GM12878 (cell line): Measurements from ENCODE around the gene NRTN. TPM values are rescaled to one million over a fixed set of nuclear protein-coding genes. Genes with fewer than 3 reads are reported as not detected.

Source experiments
- ATAC-seq: fragments of 200-7000 bp; cut with Tn5 transposase; 3 replicates; pipeline ENCODE4 v1.9.1; 2020; ENCODE audit warnings: mild to moderate bottlenecking, moderate library complexity
- BruUV-seq: library from RNA; stranded (reverse); fragments of 400-500 nt; replicated peaks from 2 replicates; lab custom pipeline; 2021; lab: Mats Ljungman, UMichigan
- CTCF ChIA-PET: fragments of 300-600 bp; sonication (Branson Sonifier 250); formaldehyde crosslinking; extraction: SDS; loops from one replicate; lab custom pipeline; 2021; ENCODE audit warnings: inconsistent platforms; lab: Yijun Ruan, JAX
- POLR2A ChIA-PET: fragments of 350-600 bp; formaldehyde crosslinking; extraction: SDS; loops from one replicate; lab custom pipeline; 2021; ENCODE audit warnings: inconsistent platforms; lab: Charles Lee
- RAD21 ChIA-PET: fragments of 300-600 bp; sonication (Branson Sonifier 250); formaldehyde crosslinking; loops from one replicate; lab custom pipeline; 2023; ENCODE audit warnings: antibody characterized with exemption; ENCODE audit not compliant: unreplicated experiment; lab: Charles Lee
- SMC1A ChIA-PET: fragments of 300-600 bp; sonication (Branson Sonifier 250); formaldehyde crosslinking; loops from one replicate; lab custom pipeline; 2023; ENCODE audit not compliant: unreplicated experiment, uncharacterized antibody; lab: Charles Lee
- DNase-seq: peaks from one replicate; pipeline ENCODE4 v3.0.0-alpha.2; 2011; ENCODE audit warnings: low read depth, low spot score
- FAIRE-seq: peaks from 3 replicates; lab custom pipeline; 2011; peaks lifted over from hg19 to GRCh38; lab: Jason Lieb, UNC
- H2AFZ ChIP-seq: 2 replicates; pipeline ENCODE4 v1.6.0; 2011; ENCODE audit warnings: low read depth, low read length, control low read depth; ENCODE audit not compliant: control insufficient read depth
- H3K27ac ChIP-seq: 2 replicates; pipeline ENCODE4 v1.5.1; 2011; ENCODE audit warnings: control low read depth; ENCODE audit not compliant: control insufficient read depth, insufficient read depth
- H3K27me3 ChIP-seq, 2 experiments: replicated peaks in 1 of 2; 2 replicates each; pipeline versions ENCODE4 v1.6.0 to v1.6.1; 2011; ENCODE audit warnings: low read length in 1 of 2; ENCODE audit not compliant: control insufficient read depth in 2 of 2, insufficient read depth in 2 of 2
- H3K36me3 ChIP-seq, 2 experiments: 2 replicates each; pipeline ENCODE4 v1.5.1; 2011; ENCODE audit warnings: low read length in 1 of 2; ENCODE audit not compliant: control insufficient read depth in 2 of 2, insufficient read depth in 2 of 2
- H3K4me1 ChIP-seq: 2 replicates; pipeline ENCODE4 v1.6.1; 2011; ENCODE audit warnings: mild to moderate bottlenecking, low read length, moderate library complexity, mixed read lengths; ENCODE audit not compliant: control insufficient read depth, insufficient read depth
- H3K4me2 ChIP-seq: 2 replicates; pipeline ENCODE4 v1.6.0; 2011; ENCODE audit warnings: control low read depth; ENCODE audit not compliant: control insufficient read depth, insufficient read depth
- H3K4me3 ChIP-seq: fragments of 200-600 bp; sonication (generic); 2 replicates; pipeline ENCODE4 v1.5.1; 2016
- H3K79me2 ChIP-seq: 2 replicates; pipeline ENCODE4 v1.6.0; 2011; ENCODE audit warnings: low read length; ENCODE audit not compliant: control insufficient read depth, insufficient read depth
- H3K9ac ChIP-seq: 2 replicates; pipeline ENCODE4 v1.8.0; 2011; ENCODE audit warnings: low read length, control low read depth, mixed read lengths; ENCODE audit not compliant: control insufficient read depth, insufficient read depth
- H3K9me3 ChIP-seq: replicated peaks from 3 replicates; pipeline ENCODE4 v1.5.1; 2011; ENCODE audit warnings: mild to moderate bottlenecking, low read length; ENCODE audit not compliant: control insufficient read depth, insufficient read depth
- H4K20me1 ChIP-seq: 2 replicates; pipeline ENCODE4 v1.6.0; 2011; ENCODE audit not compliant: control insufficient read depth, insufficient read depth
- BACH1 ChIP-seq: fragments of 450-650 bp; IDR thresholded peaks from 2 replicates; pipeline ENCODE4 v1.6.1; 2017; ENCODE audit warnings: mild to moderate bottlenecking, borderline replicate concordance
- CHD1 ChIP-seq: IDR thresholded peaks from 2 replicates; pipeline ENCODE4 v1.6.1; 2012; ENCODE audit warnings: low read depth, low read length, improper control_type of control experiment
- ESRRA ChIP-seq: IDR thresholded peaks from 2 replicates; pipeline ENCODE4 v1.6.1; 2012; ENCODE audit warnings: mild to moderate bottlenecking, low read length, improper control_type of control experiment
- ETV6 ChIP-seq, 2 experiments: fragments of 450-650 bp in 1 of 2; IDR thresholded peaks in 1 of 2; conservative IDR thresholded peaks in 1 of 2; 2 replicates each; pipeline ENCODE4 v1.6.1; 2014; ENCODE audit warnings: antibody characterized with exemption in 1 of 2, borderline replicate concordance in 1 of 2, low read depth in 1 of 2, mild to moderate bottlenecking in 1 of 2, moderate library complexity in 1 of 2
- EZH2 ChIP-seq: IDR thresholded peaks from 2 replicates; pipeline ENCODE4 v1.6.1; 2012; ENCODE audit warnings: low read depth, mild to moderate bottlenecking, control low read depth, inconsistent platforms, low read length, borderline replicate concordance; ENCODE audit not compliant: control insufficient read depth
- GABPA ChIP-seq: IDR thresholded peaks from 2 replicates; pipeline ENCODE4 v1.6.1; 2014; ENCODE audit warnings: antibody characterized with exemption, low read depth, mild to moderate bottlenecking, inconsistent platforms
- MAX ChIP-seq: IDR thresholded peaks from 2 replicates; pipeline ENCODE4 v1.6.1; 2012; ENCODE audit warnings: low read depth, low read length, improper control_type of control experiment
- MXI1 ChIP-seq: fragments of 150-350 bp; IDR thresholded peaks from 2 replicates; pipeline ENCODE4 v1.6.1; 2011; ENCODE audit warnings: low read depth, mild to moderate bottlenecking, inconsistent platforms, low read length, improper control_type of control experiment
- MYC ChIP-seq: IDR thresholded peaks from 2 replicates; pipeline ENCODE4 v1.6.1; 2011; ENCODE audit warnings: mild to moderate bottlenecking, low read length, moderate library complexity, inconsistent platforms; ENCODE audit not compliant: insufficient read depth, insufficient replicate concordance, insufficient read length, severe bottlenecking
- NR2C1 ChIP-seq: fragments of 450-650 bp; IDR thresholded peaks from 2 replicates; pipeline ENCODE4 v1.6.1; 2017; ENCODE audit warnings: antibody characterized with exemption, mild to moderate bottlenecking, moderate library complexity
- POLR2AphosphoS2 ChIP-seq: IDR thresholded peaks from 2 replicates; pipeline ENCODE4 v1.6.1; 2011; ENCODE audit warnings: low read depth, mild to moderate bottlenecking, low read length, improper control_type of control experiment, moderate library complexity
- RAD21 ChIP-seq: IDR thresholded peaks from 2 replicates; pipeline ENCODE4 v1.6.1; 2011; ENCODE audit warnings: mild to moderate bottlenecking, low read depth, low read length, moderate library complexity; ENCODE audit not compliant: insufficient read depth
- RELA ChIP-seq: fragments of 450-650 bp; IDR thresholded peaks from 2 replicates; pipeline ENCODE4 v1.8.0; 2014; ENCODE audit warnings: borderline replicate concordance; ENCODE audit not compliant: partially characterized antibody
- SIN3A ChIP-seq: IDR thresholded peaks from 2 replicates; pipeline ENCODE4 v1.6.1; 2012; ENCODE audit warnings: low read depth, low read length, improper control_type of control experiment
- SP1 ChIP-seq: IDR thresholded peaks from one replicate; pipeline ENCODE4 v1.6.1; 2011; ENCODE audit warnings: low read depth, low read length
- TCF3 ChIP-seq: IDR thresholded peaks from 2 replicates; pipeline ENCODE4 v1.6.1; 2012; ENCODE audit warnings: low read depth, mild to moderate bottlenecking, low read length, borderline replicate concordance; ENCODE audit not compliant: insufficient read depth
- ZNF592 ChIP-seq: fragments of 450-650 bp; IDR thresholded peaks from 2 replicates; pipeline ENCODE4 v1.6.1; 2017; ENCODE audit warnings: mild to moderate bottlenecking, moderate library complexity
- WGBS: methylation state at CpG from one replicate; pipeline ENCODE4 v1.1.6; 2016; ENCODE audit warnings: low lambda C conversion rate; ENCODE audit not compliant: insufficient replicate concordance, insufficient coverage; ENCODE audit errors: missing lambda C conversion rate; 5-methylcytosine and 5-hydroxymethylcytosine counted together
- in situ Hi-C: fragments of 300-500 bp; cut with MboI; formaldehyde crosslinking; loops from 9 replicates; pipeline ENCODE4 v1.14.3; 2018; ENCODE audit warnings: mixed read lengths
- intact Hi-C: fragments of 100-400 bp; cut with micrococcal nuclease; formaldehyde crosslinking; loops from one replicate; pipeline ENCODE4 v1.14.2; 2022; ENCODE audit not compliant: unreplicated experiment
- polyA plus RNA-seq, 11 experiments: library from polyadenylated mRNA; depleted of rRNA in 4 of 11; unstranded in 6 of 11; stranded (reverse) in 5 of 11; fragments of >200 nt; fragmentation: Nextera tagmentation in 4 of 11; fragmentation: Illumina TruSeq in 1 of 11; extraction: Ambion mirVana in 4 of 11; extraction: Trizol in 1 of 11; gene quantifications; 1 replicate in 1 of 11; 2 replicates in 10 of 11; pipeline versions ENCODE4 v1.2.1 to v1.2.3, GENCODE V29; 2011 to 2016; ENCODE audit warnings: inconsistent platforms in 2 of 11, missing spikeins in 2 of 11, low read depth in 1 of 11
- total RNA-seq, 4 experiments: library from RNA; depleted of rRNA in 3 of 4; stranded (reverse); fragments of >200 nt in 3 of 4; fragmentation: Illumina TruSeq in 1 of 4; extraction: Trizol in 1 of 4; gene quantifications; 2 replicates each; pipeline versions ENCODE4 v1.2.1 to v1.2.3, GENCODE V29; 2013 to 2021
- TF ChIP-seq, protein P1 (sequence below): IDR thresholded peaks from 2 replicates; pipeline ENCODE4 v1.6.1; 2011; ENCODE audit warnings: borderline replicate concordance, low read depth, mild to moderate bottlenecking, moderate library complexity, low read length; ENCODE audit not compliant: insufficient read depth, poor library complexity, severe bottlenecking

Gene NRTN
- total and polyA plus RNA-seq, 10 of the 15 experiments (the other 5 are each of a cell fraction or from before 2014, with no cell fraction given) = not detected

DNA sequence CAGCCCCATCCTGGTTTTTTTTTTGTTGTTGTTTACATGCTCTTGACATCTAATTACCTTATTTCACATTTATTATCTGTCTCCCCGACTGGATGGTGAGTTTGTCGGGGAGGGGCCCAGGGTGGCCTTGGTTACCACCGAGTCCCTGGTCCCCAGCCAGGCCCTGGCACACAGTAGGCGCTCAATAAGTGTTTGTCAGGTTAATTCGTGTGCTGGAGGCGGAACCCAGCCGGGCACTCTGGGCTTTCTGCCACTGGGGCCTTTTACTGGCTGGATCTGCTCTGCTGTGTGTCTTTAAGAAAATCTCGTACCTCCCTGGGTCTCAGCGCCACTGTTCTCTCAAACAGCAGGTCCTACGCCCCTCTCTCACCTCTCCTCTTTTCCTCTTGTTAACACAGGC is 4.6 kb downstream of the NRTN start (continued):
- TF ChIP-seq MYC (no peak), NR2C1 (no peak), ESRRA (no peak), SIN3A (no peak), POLR2AphosphoS2 (no peak), RAD21 (no peak), SP1 (no peak)
- TF ChIP-seq, all 136 proteins: peak for 0

GRCh38 chr19:5811117-5811516 is 6.2 kb downstream of the NRTN start:
- Histone ChIP-seq H3K4me3 (no peak overlapping the region), H3K27me3 (no peaks in the 10 kb centered on the region; a peak in 1 of 4 replicates), H3K27ac (no peak overlapping the region), H2AFZ (no peak overlapping the region), H4K20me1 (no peaks in the 10 kb centered on the region), H3K9ac (no peak overlapping the region), H3K9me3 (no peaks in the 10 kb centered on the region), H3K36me3 (no peaks in the 10 kb centered on the region), H3K4me2 (no peak overlapping the region), H3K4me1 (no peaks in the 10 kb centered on the region), H3K79me2 (no peaks in the 10 kb centered on the region)
- ChIA-PET CTCF (no interaction called here), SMC1A (no interaction called here), RAD21 (no interaction called here), POLR2A (no interaction called here)
- ATAC-seq (no peak), DNase-seq (no peak), FAIRE-seq (no peak)
- intact Hi-C loops (no loop called here), in situ Hi-C loops (no loop called here)
- WGBS = 66% methylated on average over 4 of the region's 4 CpGs
- TF ChIP-seq, protein P1, sequence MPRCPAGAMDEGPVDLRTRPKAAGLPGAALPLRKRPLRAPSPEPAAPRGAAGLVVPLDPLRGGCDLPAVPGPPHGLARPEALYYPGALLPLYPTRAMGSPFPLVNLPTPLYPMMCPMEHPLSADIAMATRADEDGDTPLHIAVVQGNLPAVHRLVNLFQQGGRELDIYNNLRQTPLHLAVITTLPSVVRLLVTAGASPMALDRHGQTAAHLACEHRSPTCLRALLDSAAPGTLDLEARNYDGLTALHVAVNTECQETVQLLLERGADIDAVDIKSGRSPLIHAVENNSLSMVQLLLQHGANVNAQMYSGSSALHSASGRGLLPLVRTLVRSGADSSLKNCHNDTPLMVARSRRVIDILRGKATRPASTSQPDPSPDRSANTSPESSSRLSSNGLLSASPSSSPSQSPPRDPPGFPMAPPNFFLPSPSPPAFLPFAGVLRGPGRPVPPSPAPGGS = no peak
- TF ChIP-seq MAX (no peak), MXI1 (no peak), ZNF592 (no peak), GABPA (no peak), EZH2 (no peak), BACH1 (no peak), CHD1 (no peak), RELA (no peak), TCF3 (no peak), ETV6 (conservative IDR thresholded peaks at IDR 0.05 in 1 of 2, IDR thresholded peaks at IDR 0.05 in 1 of 2; ENCODE audit: borderline replicate concordance in 1 of 2, low read depth in 1 of 2) (no peak)
- BruUV-seq = no TSS peak
